GM12878 (cell line): ENCODE results near the gene MYCBP2. TPM values are rescaled to one million over a fixed set of nuclear protein-coding genes. Genes with fewer than 3 reads are reported as not detected.
A peak's percentile ranks its signal among the peaks of the same experiment; 100 is the strongest.

Experiments used
- ATAC-seq: fragments of 200-7000 bp; cut with Tn5 transposase; 3 replicates; pipeline ENCODE4 v1.9.1; 2020; ENCODE audit warnings: mild to moderate bottlenecking, moderate library complexity
- BruUV-seq: library from RNA; stranded (reverse); fragments of 400-500 nt; replicated peaks from 2 replicates; lab custom pipeline; 2021; lab: Mats Ljungman, UMichigan
- CTCF ChIA-PET: fragments of 300-600 bp; sonication (Branson Sonifier 250); formaldehyde crosslinking; extraction: SDS; loops from one replicate; lab custom pipeline; 2021; ENCODE audit warnings: inconsistent platforms; lab: Yijun Ruan, JAX
- POLR2A ChIA-PET: fragments of 350-600 bp; formaldehyde crosslinking; extraction: SDS; loops from one replicate; lab custom pipeline; 2021; ENCODE audit warnings: inconsistent platforms; lab: Charles Lee
- RAD21 ChIA-PET: fragments of 300-600 bp; sonication (Branson Sonifier 250); formaldehyde crosslinking; loops from one replicate; lab custom pipeline; 2023; ENCODE audit warnings: antibody characterized with exemption; ENCODE audit not compliant: unreplicated experiment; lab: Charles Lee
- SMC1A ChIA-PET: fragments of 300-600 bp; sonication (Branson Sonifier 250); formaldehyde crosslinking; loops from one replicate; lab custom pipeline; 2023; ENCODE audit not compliant: unreplicated experiment, uncharacterized antibody; lab: Charles Lee
- DNase-seq: peaks from one replicate; pipeline ENCODE4 v3.0.0-alpha.2; 2011; ENCODE audit warnings: low read depth, low spot score
- FAIRE-seq: peaks from 3 replicates; lab custom pipeline; 2011; peaks lifted over from hg19 to GRCh38; lab: Jason Lieb, UNC
- H2AFZ ChIP-seq: 2 replicates; pipeline ENCODE4 v1.6.0; 2011; ENCODE audit warnings: low read depth, low read length, control low read depth; ENCODE audit not compliant: control insufficient read depth
- H3K27ac ChIP-seq: 2 replicates; pipeline ENCODE4 v1.5.1; 2011; ENCODE audit warnings: control low read depth; ENCODE audit not compliant: control insufficient read depth, insufficient read depth
- H3K27me3 ChIP-seq, 2 experiments: replicated peaks in 1 of 2; 2 replicates each; pipeline versions ENCODE4 v1.6.0 to v1.6.1; 2011; ENCODE audit warnings: low read length in 1 of 2; ENCODE audit not compliant: control insufficient read depth in 2 of 2, insufficient read depth in 2 of 2
- H3K36me3 ChIP-seq, 2 experiments: 2 replicates each; pipeline ENCODE4 v1.5.1; 2011; ENCODE audit warnings: low read length in 1 of 2; ENCODE audit not compliant: control insufficient read depth in 2 of 2, insufficient read depth in 2 of 2
- H3K4me1 ChIP-seq: 2 replicates; pipeline ENCODE4 v1.6.1; 2011; ENCODE audit warnings: mild to moderate bottlenecking, low read length, moderate library complexity, mixed read lengths; ENCODE audit not compliant: control insufficient read depth, insufficient read depth
- H3K4me2 ChIP-seq: 2 replicates; pipeline ENCODE4 v1.6.0; 2011; ENCODE audit warnings: control low read depth; ENCODE audit not compliant: control insufficient read depth, insufficient read depth
- H3K4me3 ChIP-seq: fragments of 200-600 bp; sonication (generic); 2 replicates; pipeline ENCODE4 v1.5.1; 2016
- H3K79me2 ChIP-seq: 2 replicates; pipeline ENCODE4 v1.6.0; 2011; ENCODE audit warnings: low read length; ENCODE audit not compliant: control insufficient read depth, insufficient read depth
- H3K9ac ChIP-seq: 2 replicates; pipeline ENCODE4 v1.8.0; 2011; ENCODE audit warnings: low read length, control low read depth, mixed read lengths; ENCODE audit not compliant: control insufficient read depth, insufficient read depth
- H3K9me3 ChIP-seq: replicated peaks from 3 replicates; pipeline ENCODE4 v1.5.1; 2011; ENCODE audit warnings: mild to moderate bottlenecking, low read length; ENCODE audit not compliant: control insufficient read depth, insufficient read depth
- H4K20me1 ChIP-seq: 2 replicates; pipeline ENCODE4 v1.6.0; 2011; ENCODE audit not compliant: control insufficient read depth, insufficient read depth
- BACH1 ChIP-seq: fragments of 450-650 bp; IDR thresholded peaks from 2 replicates; pipeline ENCODE4 v1.6.1; 2017; ENCODE audit warnings: mild to moderate bottlenecking, borderline replicate concordance
- POU2F2 ChIP-seq: IDR thresholded peaks from 3 replicates; pipeline ENCODE4 v1.6.1; 2011; ENCODE audit warnings: low read depth, mild to moderate bottlenecking, low read length, borderline replicate concordance
- SMC3 ChIP-seq: IDR thresholded peaks from 2 replicates; pipeline ENCODE4 v1.6.1; 2011; ENCODE audit warnings: low read length, improper control_type of control experiment, borderline replicate concordance
- TBL1XR1 ChIP-seq: IDR thresholded peaks from 2 replicates; pipeline ENCODE4 v1.6.1; 2012; ENCODE audit warnings: low read depth, low read length, improper control_type of control experiment
- ZNF274 ChIP-seq: IDR thresholded peaks from one replicate; pipeline ENCODE4 v1.8.0; 2011; ENCODE audit not compliant: insufficient read length, insufficient read depth
- WGBS: methylation state at CpG from one replicate; pipeline ENCODE4 v1.1.6; 2016; ENCODE audit warnings: low lambda C conversion rate; ENCODE audit not compliant: insufficient replicate concordance, insufficient coverage; ENCODE audit errors: missing lambda C conversion rate; 5-methylcytosine and 5-hydroxymethylcytosine counted together
- in situ Hi-C: fragments of 300-500 bp; cut with MboI; formaldehyde crosslinking; loops from 9 replicates; pipeline ENCODE4 v1.14.3; 2018; ENCODE audit warnings: mixed read lengths
- intact Hi-C: fragments of 100-400 bp; cut with micrococcal nuclease; formaldehyde crosslinking; loops from one replicate; pipeline ENCODE4 v1.14.2; 2022; ENCODE audit not compliant: unreplicated experiment
- polyA plus RNA-seq, 11 experiments: library from polyadenylated mRNA; depleted of rRNA in 4 of 11; unstranded in 6 of 11; stranded (reverse) in 5 of 11; fragments of >200 nt; fragmentation: Nextera tagmentation in 4 of 11; fragmentation: Illumina TruSeq in 1 of 11; extraction: Ambion mirVana in 4 of 11; extraction: Trizol in 1 of 11; gene quantifications; 1 replicate in 1 of 11; 2 replicates in 10 of 11; pipeline versions ENCODE4 v1.2.1 to v1.2.3, GENCODE V29; 2011 to 2016; ENCODE audit warnings: inconsistent platforms in 2 of 11, missing spikeins in 2 of 11, low read depth in 1 of 11
- total RNA-seq, 4 experiments: library from RNA; depleted of rRNA in 3 of 4; stranded (reverse); fragments of >200 nt in 3 of 4; fragmentation: Illumina TruSeq in 1 of 4; extraction: Trizol in 1 of 4; gene quantifications; 2 replicates each; pipeline versions ENCODE4 v1.2.1 to v1.2.3, GENCODE V29; 2013 to 2021

Gene MYCBP2
- total and polyA plus RNA-seq, 10 of the 15 experiments (the other 5 are each of a cell fraction or from before 2014, with no cell fraction given) = 51.9 to 152 (median 98.2) TPM

DNA sequence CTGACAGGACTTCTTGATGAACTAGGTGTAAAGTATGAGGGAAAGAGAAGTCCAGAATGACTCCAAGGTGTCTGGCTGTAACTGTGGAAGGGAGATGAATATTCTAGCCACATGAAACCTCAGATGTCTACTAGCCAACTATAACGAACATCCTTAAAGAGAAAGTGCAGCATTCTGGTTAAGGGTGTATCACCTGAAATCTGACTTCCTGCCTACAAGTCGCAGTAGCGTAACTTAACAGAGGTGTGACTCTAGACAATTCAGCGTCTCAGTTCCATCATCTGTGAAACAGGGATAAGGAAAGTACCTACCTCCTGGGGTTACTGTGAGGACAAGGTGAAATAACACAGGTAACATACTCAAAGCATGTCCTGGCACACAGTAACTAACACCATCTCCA, 154.2 kb downstream of the MYCBP2 start:
- Histone ChIP-seq H3K4me1 (no peaks in the 10 kb centered on the region), H3K4me2 (no peak overlapping the region), H3K79me2 (no peaks in the 10 kb centered on the region), H3K27me3 (no peaks in the 10 kb centered on the region), H4K20me1 (no peaks in the 10 kb centered on the region), H3K36me3 (peaks cover 9 to 45% of the 10 kb centered on the region in 2 experiments), H2AFZ (no peak overlapping the region), H3K9ac (no peak overlapping the region), H3K9me3 (no peaks in the 10 kb centered on the region), H3K4me3 (no peak overlapping the region), H3K27ac (no peak overlapping the region)
- CTCF ChIA-PET = interaction anchor here (0.8 to 1.0 kb wide), 2 partner anchors 18 to 306 kb away, joined by 3 to 5 read pairs; no protein-coding TSS in a partner anchor
- FAIRE-seq = no peak
- in situ Hi-C loops (no loop called here), intact Hi-C loops (no loop called here)
- DNase-seq = no peak
- ATAC-seq = peak; percentile 20
- POLR2A ChIA-PET = no interaction called here
- whole genome bisulfite sequencing = 78% methylated on average over 4 of the region's 4 CpGs
- BruUV-seq = no TSS peak
- RAD21 ChIA-PET = interaction anchor here (0.7 kb wide), 1 partner anchor 305 kb away, joined by 3 read pairs; no protein-coding TSS in a partner anchor
- TF ChIP-seq BACH1 (no peak), SMC3 (no peak), TBL1XR1 (no peak)
- SMC1A ChIA-PET = interaction anchor here (1.0 to 2.1 kb wide), 4 partner anchors 9 to 306 kb away, joined by 3 to 11 read pairs (median 3); no protein-coding TSS in a partner anchor

GRCh38 chr13:77171451-77171850, 155.4 kb downstream of the MYCBP2 start:
- no peak for FAIRE-seq
- no peaks in the 10 kb centered on the region for H3K27me3 ChIP-seq
- in situ Hi-C loops (no loop called here), intact Hi-C loops (no loop called here)
- H2AFZ ChIP-seq = no peak overlapping the region
- no peaks in the 10 kb centered on the region for H3K9me3 ChIP-seq
- H4K20me1 ChIP-seq = no peaks in the 10 kb centered on the region
- ChIA-PET CTCF (no interaction called here), RAD21 (no interaction called here), POLR2A (interaction anchor here (0.7 kb wide), 1 partner anchor 92 kb away, joined by 4 read pairs; no protein-coding TSS in a partner anchor), SMC1A (interaction anchor here (1.3 to 2.1 kb wide), 4 partner anchors 18 to 307 kb away, joined by 3 to 11 read pairs (median 6); no protein-coding TSS in a partner anchor)
- peaks cover 9 to 41% of the 10 kb centered on the region in 2 experiments for H3K36me3 ChIP-seq
- H3K4me1 ChIP-seq = no peaks in the 10 kb centered on the region
- TF ChIP-seq POU2F2 (no peak), ZNF274 (no peak)
- H3K27ac ChIP-seq = no peak overlapping the region
- no peak for DNase-seq
- no peak overlapping the region for H3K4me3 ChIP-seq
- no peaks in the 10 kb centered on the region for H3K79me2 ChIP-seq
- BruUV-seq = no TSS peak
- WGBS = 100% methylated on average over 2 of the region's 2 CpGs
- no peak for ATAC-seq
- no peak overlapping the region for H3K9ac ChIP-seq
- no peak overlapping the region for H3K4me2 ChIP-seq
